Trophoblast cell (in vitro differentiated cells and primary cell): ENCODE data around the gene LRRC72.

Source experiments
- DNase-seq, 2 donors: peaks; one replicate each; pipeline ENCODE4 v3.0.0-alpha.2; 2016
- H2AFZ ChIP-seq: 2 replicates; pipeline ENCODE4 v1.6.1; 2013; ENCODE audit warnings: low read length, moderate library complexity, mild to moderate bottlenecking; ENCODE audit not compliant: insufficient read depth, poor library complexity
- H2AK5ac ChIP-seq: 2 replicates; pipeline ENCODE4 v1.6.1; 2013; ENCODE audit warnings: mild to moderate bottlenecking, low read length
- H2BK120ac ChIP-seq: 2 replicates; pipeline ENCODE4 v1.6.1; 2013; ENCODE audit warnings: low read length, mild to moderate bottlenecking, moderate library complexity; ENCODE audit not compliant: insufficient read depth, poor library complexity
- H2BK12ac ChIP-seq: 2 replicates; pipeline ENCODE4 v1.6.1; 2013; ENCODE audit warnings: mild to moderate bottlenecking, low read length, moderate library complexity
- H2BK5ac ChIP-seq: 2 replicates; pipeline ENCODE4 v1.6.1; 2013; ENCODE audit warnings: low read length, low read depth, moderate library complexity, mild to moderate bottlenecking; ENCODE audit not compliant: poor library complexity
- H3K14ac ChIP-seq: 2 replicates; pipeline ENCODE4 v1.6.1; 2013; ENCODE audit warnings: mild to moderate bottlenecking, low read length
- H3K18ac ChIP-seq: 2 replicates; pipeline ENCODE4 v1.6.1; 2013; ENCODE audit warnings: mild to moderate bottlenecking, low read length
- H3K23ac ChIP-seq: 2 replicates; pipeline ENCODE4 v1.6.1; 2013; ENCODE audit warnings: low read length
- H3K27ac ChIP-seq: 2 replicates; pipeline ENCODE4 v1.5.1; 2013; ENCODE audit warnings: low read depth, mild to moderate bottlenecking, inconsistent platforms, low read length, moderate library complexity
- H3K27me3 ChIP-seq: 2 replicates; pipeline ENCODE4 v1.6.1; 2013; ENCODE audit warnings: inconsistent platforms, mild to moderate bottlenecking, low read length, moderate library complexity; ENCODE audit not compliant: insufficient read depth
- H3K36me3 ChIP-seq, 2 experiments: 1 replicate in 1 of 2; 2 replicates in 1 of 2; pipeline ENCODE4 v1.6.1; 2013; ENCODE audit warnings: low read length in 2 of 2, mild to moderate bottlenecking in 2 of 2, moderate library complexity in 1 of 2; ENCODE audit not compliant: insufficient read depth in 2 of 2, control insufficient read depth in 1 of 2
- H3K4ac ChIP-seq: 2 replicates; pipeline ENCODE4 v1.6.1; 2013; ENCODE audit warnings: low read depth, mild to moderate bottlenecking, low read length, moderate library complexity
- H3K4me1 ChIP-seq, 2 experiments: 1 replicate in 1 of 2; 2 replicates in 1 of 2; pipeline ENCODE4 v1.6.1; 2013; ENCODE audit warnings: low read length in 2 of 2, mild to moderate bottlenecking in 2 of 2, moderate library complexity in 1 of 2; ENCODE audit not compliant: insufficient read depth in 2 of 2, control insufficient read depth in 1 of 2
- H3K4me2 ChIP-seq: 2 replicates; pipeline ENCODE4 v1.6.1; 2013; ENCODE audit warnings: inconsistent platforms, mild to moderate bottlenecking, low read length, moderate library complexity
- H3K4me3 ChIP-seq: 2 replicates; pipeline ENCODE4 v1.5.1; 2013; ENCODE audit warnings: mild to moderate bottlenecking, low read depth, low read length, inconsistent platforms
- H3K79me1 ChIP-seq: one replicate; pipeline ENCODE4 v1.6.1; 2013; ENCODE audit warnings: low read length
- H3K79me2 ChIP-seq: 2 replicates; pipeline ENCODE4 v1.6.1; 2013; ENCODE audit warnings: low read length, mild to moderate bottlenecking; ENCODE audit not compliant: control insufficient read depth, insufficient read depth, poor library complexity
- H3K9ac ChIP-seq: 2 replicates; pipeline ENCODE4 v1.6.1; 2013; ENCODE audit warnings: mild to moderate bottlenecking, low read length
- H3K9me3 ChIP-seq: 2 replicates; pipeline ENCODE4 v1.6.1; 2013; ENCODE audit warnings: low read depth, mild to moderate bottlenecking, control low read depth, inconsistent platforms, low read length; ENCODE audit not compliant: insufficient read depth
- H4K12ac ChIP-seq: 2 replicates; pipeline ENCODE4 v1.6.1; 2013; ENCODE audit warnings: low read depth, mild to moderate bottlenecking, low read length, moderate library complexity
- H4K8ac ChIP-seq: 2 replicates; pipeline ENCODE4 v1.6.1; 2013; ENCODE audit warnings: low read depth, mild to moderate bottlenecking, low read length, moderate library complexity
- H4K91ac ChIP-seq: one replicate; pipeline ENCODE4 v1.6.1; 2013; ENCODE audit warnings: low read depth, mild to moderate bottlenecking, low read length, moderate library complexity
- WGBS: extraction: QIAGEN DNeasy Blood & Tissue Kit; methylation state at CpG from one replicate; pipeline ENCODE4 v1.1.7; 2013; ENCODE audit warnings: missing lambda C conversion rate; ENCODE audit not compliant: insufficient read length, insufficient coverage; ENCODE audit errors: extremely low coverage; 5-methylcytosine and 5-hydroxymethylcytosine counted together

The LRRC72 gene

DNA sequence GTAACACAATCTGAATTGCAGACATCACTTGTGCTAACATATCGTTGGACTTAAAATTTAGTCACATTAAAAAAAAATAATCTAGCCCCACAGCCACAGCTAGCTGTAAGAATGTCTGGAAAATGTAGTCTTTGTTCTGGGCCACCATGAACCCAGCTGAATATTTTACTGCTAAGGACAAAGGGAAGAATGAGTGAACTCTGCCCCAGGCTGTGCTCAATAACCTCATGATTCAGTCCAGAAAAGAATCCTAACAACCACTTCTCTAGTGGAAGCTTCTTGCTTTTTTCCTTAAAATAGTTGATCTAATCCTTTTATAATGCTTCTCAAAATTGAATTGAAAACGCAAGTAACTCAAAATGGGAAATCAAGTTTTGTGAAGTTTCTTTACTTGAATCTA, 35.5 kb upstream of the LRRC72 start:
- Histone ChIP-seq H3K4me3 (no peak overlapping the region), H2BK5ac (no peak overlapping the region), H2BK120ac (no peak overlapping the region), H3K18ac (no peak overlapping the region), H3K4ac (no peak overlapping the region), H3K79me1 (no peaks in the 10 kb centered on the region), H2AK5ac (no peak overlapping the region), H3K4me2 (no peak overlapping the region), H2AFZ (no peak overlapping the region), H2BK12ac (no peak overlapping the region), H3K9ac (no peak overlapping the region), H3K27me3 (no peaks in the 10 kb centered on the region), H4K8ac (no peak overlapping the region), H4K91ac (no peak overlapping the region), H4K12ac (no peak overlapping the region), H3K9me3 (no peaks in the 10 kb centered on the region), H3K23ac (no peak overlapping the region), H3K36me3 (no peaks in the 10 kb centered on the region), H3K4me1 (no peaks in the 10 kb centered on the region), H3K27ac (no peak overlapping the region), H3K14ac (no peak overlapping the region), H3K79me2 (no peaks in the 10 kb centered on the region)
- DNase-seq = no peak
- WGBS = no CpG with 5 or more reads among the region's 2 CpGs

DNA sequence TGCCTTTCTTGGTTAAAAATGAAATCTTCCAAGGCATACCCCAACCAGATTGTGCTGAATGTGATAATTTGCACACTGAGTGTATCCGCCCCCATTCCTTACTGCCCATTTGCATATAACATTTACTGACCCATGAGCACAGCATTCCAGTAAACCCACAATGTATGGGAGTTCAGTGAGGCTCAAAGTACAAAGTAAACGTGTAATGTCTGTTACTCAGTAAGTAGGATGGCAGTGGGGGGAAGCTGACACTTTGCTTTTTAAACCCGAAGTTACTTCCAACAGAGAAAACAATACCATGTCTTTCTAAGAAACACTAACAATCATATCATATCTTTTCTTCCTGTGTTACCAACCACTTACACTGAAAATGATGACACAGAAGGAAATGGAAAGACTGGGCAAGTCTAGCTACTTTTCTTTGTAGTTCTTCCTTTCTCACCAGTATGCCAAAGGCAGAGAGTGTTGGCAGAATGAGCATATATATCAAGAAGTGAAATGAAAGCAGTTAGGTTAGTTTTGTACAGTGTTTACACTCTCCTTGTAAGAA, 34.0 kb upstream of the LRRC72 start:
- Histone ChIP-seq H3K18ac (no peak overlapping the region), H3K23ac (no peak overlapping the region), H3K79me2 (no peaks in the 10 kb centered on the region), H3K27ac (no peak overlapping the region), H3K27me3 (no peaks in the 10 kb centered on the region), H3K4me1 (no peaks in the 10 kb centered on the region), H4K8ac (no peak overlapping the region), H3K36me3 (no peaks in the 10 kb centered on the region), H3K4me2 (no peak overlapping the region), H3K4me3 (no peak overlapping the region), H3K14ac (no peak overlapping the region), H2AFZ (no peak overlapping the region), H3K9ac (no peak overlapping the region), H3K79me1 (no peaks in the 10 kb centered on the region), H3K4ac (no peak overlapping the region), H3K9me3 (no peaks in the 10 kb centered on the region), H4K91ac (no peak overlapping the region), H4K12ac (no peak overlapping the region), H2BK5ac (no peak overlapping the region), H2AK5ac (no peak overlapping the region), H2BK12ac (no peak overlapping the region), H2BK120ac (no peak overlapping the region)
- no peak for DNase-seq
- WGBS = no CpG with 5 or more reads among the region's 3 CpGs

DNA sequence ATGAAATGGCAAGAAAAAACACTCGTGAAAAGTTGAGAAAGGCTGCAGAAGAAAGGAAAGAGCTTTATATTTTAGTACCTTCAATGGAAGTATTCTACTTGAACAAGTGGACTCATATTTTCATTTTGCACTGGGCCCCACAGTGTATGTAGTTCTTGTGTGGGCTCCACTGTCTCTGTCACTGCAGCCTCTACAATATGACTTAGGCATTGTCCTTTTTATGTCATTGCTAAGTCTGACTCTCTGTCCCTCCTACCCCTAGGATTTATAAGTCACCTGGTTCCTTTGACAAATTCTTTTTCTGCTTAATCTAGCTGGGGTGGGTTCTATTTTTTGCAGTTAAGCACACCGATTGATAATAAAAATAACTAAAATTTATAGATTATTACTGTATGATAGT, 33.4 kb upstream of the LRRC72 start:
- no peak overlapping the region for H3K14ac ChIP-seq
- H3K9me3 ChIP-seq = no peaks in the 10 kb centered on the region
- no peaks in the 10 kb centered on the region for H3K79me2 ChIP-seq
- no peak for DNase-seq
- no peak overlapping the region for H4K12ac ChIP-seq
- H2AFZ ChIP-seq = no peak overlapping the region
- H3K4me2 ChIP-seq = no peak overlapping the region
- no peak overlapping the region for H3K4ac ChIP-seq
- H3K79me1 ChIP-seq = no peaks in the 10 kb centered on the region
- H2BK12ac ChIP-seq = no peak overlapping the region
- no peak overlapping the region for H3K18ac ChIP-seq
- H3K36me3 ChIP-seq = no peaks in the 10 kb centered on the region
- no peak overlapping the region for H3K27ac ChIP-seq
- no peak overlapping the region for H2AK5ac ChIP-seq
- H2BK5ac ChIP-seq = no peak overlapping the region
- H3K9ac ChIP-seq = no peak overlapping the region
- WGBS = no CpG with 5 or more reads among the region's 2 CpGs
- no peak overlapping the region for H4K8ac ChIP-seq
- no peak overlapping the region for H2BK120ac ChIP-seq
- no peak overlapping the region for H3K4me3 ChIP-seq
- H3K4me1 ChIP-seq = no peaks in the 10 kb centered on the region
- no peaks in the 10 kb centered on the region for H3K27me3 ChIP-seq
- no peak overlapping the region for H4K91ac ChIP-seq
- no peak overlapping the region for H3K23ac ChIP-seq

DNA sequence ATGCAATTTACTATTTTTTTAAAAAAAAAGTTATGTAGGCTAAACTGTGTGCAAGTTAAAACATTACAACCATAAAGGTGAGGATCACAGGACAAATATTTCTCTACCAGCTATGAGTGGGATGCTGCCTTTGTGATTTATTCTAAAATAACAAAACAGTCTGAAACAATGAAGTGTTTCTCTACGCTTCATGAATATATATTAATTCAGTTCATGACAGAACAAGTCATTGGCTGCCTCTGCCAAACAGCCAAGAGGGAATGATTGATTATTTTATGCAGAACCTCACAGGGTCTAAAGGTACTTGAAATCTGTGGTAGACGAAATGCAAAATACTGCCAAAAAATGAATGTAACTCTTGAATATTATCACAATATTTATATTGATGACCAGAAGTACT, 32.1 kb upstream of the LRRC72 start:
- Histone ChIP-seq H3K14ac (no peak overlapping the region), H3K27ac (no peak overlapping the region), H3K9me3 (no peaks in the 10 kb centered on the region), H4K91ac (no peak overlapping the region), H3K4me2 (no peak overlapping the region), H3K27me3 (no peaks in the 10 kb centered on the region), H3K79me2 (no peaks in the 10 kb centered on the region), H2AK5ac (no peak overlapping the region), H3K36me3 (no peaks in the 10 kb centered on the region), H3K4me1 (no peaks in the 10 kb centered on the region), H4K12ac (no peak overlapping the region), H2AFZ (no peak overlapping the region), H3K9ac (no peak overlapping the region), H2BK5ac (no peak overlapping the region), H2BK12ac (no peak overlapping the region), H2BK120ac (no peak overlapping the region), H3K23ac (no peak overlapping the region), H3K18ac (no peak overlapping the region), H3K79me1 (no peaks in the 10 kb centered on the region), H4K8ac (no peak overlapping the region), H3K4ac (no peak overlapping the region), H3K4me3 (no peak overlapping the region)
- no CpG with 5 or more reads among the region's 2 CpGs for WGBS
- no peak for DNase-seq
